Keratinocyte (primary cell): ENCODE results near the gene TSFM. TPM values are rescaled to one million over a fixed set of nuclear protein-coding genes. Genes with fewer than 3 reads are reported as not detected.

Source experiments
- DNase-seq: peaks from one replicate; pipeline ENCODE4 v3.0.0-alpha.2; 2011; ENCODE audit warnings: low read depth, missing footprints, low spot score
- FAIRE-seq: peaks from 2 replicates; lab custom pipeline; 2011; peaks lifted over from hg19 to GRCh38; lab: Jason Lieb, UNC
- H2AFZ ChIP-seq: 2 replicates; pipeline ENCODE4 v1.6.0; 2012; ENCODE audit warnings: low read length, control low read depth, inconsistent platforms; ENCODE audit not compliant: control insufficient read depth
- H3K27ac ChIP-seq: 2 replicates; pipeline ENCODE4 v1.5.1; 2011; ENCODE audit warnings: low read length; ENCODE audit not compliant: control insufficient read depth, insufficient read depth
- H3K27me3 ChIP-seq: 3 replicates; pipeline ENCODE4 v1.6.0; 2011; ENCODE audit warnings: low read length; ENCODE audit not compliant: control insufficient read depth, insufficient read depth; ENCODE audit errors: extremely low read depth
- H3K36me3 ChIP-seq, 2 experiments: 2 replicates in 1 of 2; 3 replicates in 1 of 2; pipeline ENCODE4 v1.5.1; 2011; ENCODE audit warnings: low read length in 2 of 2, mild to moderate bottlenecking in 1 of 2; ENCODE audit not compliant: control insufficient read depth in 2 of 2, insufficient read depth in 2 of 2; ENCODE audit errors: extremely low read depth in 1 of 2
- H3K4me1 ChIP-seq: 3 replicates; pipeline ENCODE4 v1.5.1; 2011; ENCODE audit warnings: low read length; ENCODE audit not compliant: control insufficient read depth, insufficient read depth; ENCODE audit errors: extremely low read depth
- H3K4me2 ChIP-seq: 3 replicates; pipeline ENCODE4 v1.6.0; 2011; ENCODE audit warnings: low read depth, low read length; ENCODE audit not compliant: control insufficient read depth, insufficient read depth; ENCODE audit errors: extremely low read depth
- H3K4me3 ChIP-seq, 3 experiments: fragments of 200-600 bp in 1 of 3; sonication (generic) in 1 of 3; 2 replicates in 2 of 3; 3 replicates in 1 of 3; pipeline ENCODE4 v1.5.1; 2011 to 2016; ENCODE audit warnings: low read length in 3 of 3, mild to moderate bottlenecking in 3 of 3, control low read depth in 2 of 3, inconsistent platforms in 1 of 3, low read depth in 1 of 3, mixed read lengths in 1 of 3, mixed run types in 1 of 3, moderate library complexity in 1 of 3; ENCODE audit not compliant: control insufficient read depth in 2 of 3, insufficient read depth in 2 of 3; ENCODE audit errors: extremely low read depth in 1 of 3
- H3K79me2 ChIP-seq: 2 replicates; pipeline ENCODE4 v1.6.0; 2012; ENCODE audit warnings: low read length; ENCODE audit not compliant: control insufficient read depth, insufficient read depth
- H3K9ac ChIP-seq: 3 replicates; pipeline ENCODE4 v1.6.0; 2011; ENCODE audit warnings: low read length; ENCODE audit not compliant: control insufficient read depth, insufficient read depth; ENCODE audit errors: extremely low read depth
- H3K9me1 ChIP-seq: 3 replicates; pipeline ENCODE4 v1.6.0; 2011; ENCODE audit warnings: low read length; ENCODE audit not compliant: control insufficient read depth, insufficient read depth; ENCODE audit errors: extremely low read depth
- H3K9me3 ChIP-seq: 2 replicates; pipeline ENCODE4 v1.5.1; 2012; ENCODE audit warnings: low read depth, low read length; ENCODE audit not compliant: control insufficient read depth
- H4K20me1 ChIP-seq: 3 replicates; pipeline ENCODE4 v1.6.0; 2011; ENCODE audit warnings: low read length; ENCODE audit not compliant: control insufficient read depth, insufficient read depth; ENCODE audit errors: extremely low read depth
- EZH2 ChIP-seq: IDR thresholded peaks from one replicate; pipeline ENCODE4 v1.6.1; 2012; ENCODE audit warnings: inconsistent platforms, mild to moderate bottlenecking, low read length, moderate library complexity
- dilution Hi-C: fragments of 300-500 bp; cut with MboI; formaldehyde crosslinking; loops from one replicate; pipeline ENCODE4 v1.7.0; 2020; ENCODE audit warnings: low sequenced_read_pairs; ENCODE audit not compliant: extremely low pct_ligation_motif_present
- polyA plus RNA-seq, 5 experiments: library from polyadenylated mRNA; depleted of rRNA in 3 of 5; stranded (reverse) in 3 of 5; stranded (forward) in 1 of 5; unstranded in 1 of 5; fragments of >200 nt; gene quantifications; 1 replicate in 1 of 5; 2 replicates in 3 of 5; 3 replicates in 1 of 5; pipeline versions ENCODE4 v1.2.1 to v1.2.3, GENCODE V29; 2011 to 2012; ENCODE audit warnings: missing spikeins in 2 of 5, low read depth in 1 of 5, low replicate concordance in 1 of 5
- TF ChIP-seq, protein P1 (sequence below), 3 experiments: IDR thresholded peaks in 1 of 3; conservative IDR thresholded peaks in 1 of 3; optimal IDR thresholded peaks in 1 of 3; 2 replicates in 2 of 3; 3 replicates in 1 of 3; pipeline versions ENCODE3 to v1.5.1; 2011; ENCODE audit warnings: low read length in 3 of 3, mild to moderate bottlenecking in 3 of 3, moderate library complexity in 2 of 3, control low read depth in 1 of 3, inconsistent platforms in 1 of 3; ENCODE audit not compliant: insufficient read depth in 2 of 3; ENCODE audit errors: extremely low read depth in 1 of 3

TSFM gene
- polyA plus RNA-seq, 1 donor (not counting 4 experiments of a cell fraction or from before 2014, with no cell fraction given), result 30.5 TPM

DNA sequence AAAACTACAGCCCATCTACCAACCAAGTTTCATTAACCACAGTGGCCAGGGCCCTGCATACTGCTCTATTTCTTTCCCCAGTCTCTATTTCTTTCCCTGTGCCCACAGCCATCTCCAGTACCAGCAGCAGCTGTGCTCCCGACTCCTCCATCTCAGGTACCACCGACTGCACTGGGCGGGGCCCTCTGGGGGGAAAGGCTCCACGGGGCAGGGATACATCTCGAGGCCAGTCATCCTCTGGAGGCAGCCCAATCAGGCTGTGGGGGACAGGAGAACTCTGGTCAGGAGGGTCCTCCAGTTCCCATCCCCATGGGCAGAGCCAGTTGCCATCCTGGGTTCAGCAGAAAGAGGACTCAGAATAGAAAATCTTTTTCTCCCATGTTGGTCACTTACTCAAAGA lies 33.5 kb upstream of the TSFM start:
- dilution Hi-C loops, result loop anchor here (25.0 kb wide), 1 partner anchor 162 kb away; the partner anchor contains the start of gene PIP4K2C
- no peak overlapping the region for H2AFZ ChIP-seq

DNA sequence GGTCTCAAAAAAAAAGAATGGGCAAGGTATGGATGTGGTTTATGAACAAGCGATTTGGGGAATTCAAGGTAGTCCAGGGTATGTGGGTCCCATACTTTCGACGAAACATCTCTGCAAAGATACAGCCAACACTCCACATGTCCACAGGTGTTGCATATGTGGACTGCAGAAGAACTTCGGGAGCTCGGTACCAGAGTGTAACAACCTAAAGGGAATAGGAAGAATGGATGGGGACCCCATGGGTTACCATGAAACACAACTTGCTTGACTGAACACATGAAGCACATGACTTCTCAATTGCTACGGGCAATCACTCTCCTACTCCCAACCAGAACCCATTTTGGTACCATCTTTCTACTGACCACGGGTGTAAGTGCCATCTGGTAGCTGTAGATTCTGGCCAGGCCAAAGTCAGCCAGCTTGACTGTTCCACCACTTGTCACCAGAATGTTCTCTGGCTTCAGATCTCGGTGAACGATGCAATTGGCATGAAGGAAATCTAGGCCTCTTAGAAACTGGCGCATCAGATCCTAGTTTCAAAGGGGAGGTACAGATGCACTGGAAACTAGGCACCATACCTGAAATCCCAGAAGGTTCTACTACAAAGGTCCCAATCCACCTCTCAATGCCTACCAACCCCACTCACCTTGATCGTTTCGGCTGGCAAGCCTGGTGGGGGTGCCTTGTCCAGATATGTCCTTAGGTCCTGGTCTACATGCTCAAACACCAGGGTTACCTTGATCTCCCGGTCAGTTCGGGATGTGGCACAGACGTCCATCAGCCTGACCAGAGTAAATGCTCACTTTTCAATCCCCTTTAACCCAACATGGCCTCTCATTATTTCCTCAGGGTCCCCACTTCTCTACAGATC lies 31.8 kb upstream of the TSFM start:
- Histone ChIP-seq H3K27me3 (no peaks in the 10 kb centered on the region), H3K9me1 (no peaks in the 10 kb centered on the region), H3K4me3 (peak overlapping the region; percentile 61 to 90 (median 89)), H3K9me3 (no peaks in the 10 kb centered on the region), H3K79me2 (peaks cover 24% of the 10 kb centered on the region), H4K20me1 (no peaks in the 10 kb centered on the region), H3K36me3 (peaks cover 11 to 26% of the 10 kb centered on the region in 2 experiments), H3K4me2 (peak overlapping the region; percentile 99), H3K27ac (peak overlapping the region; percentile 90), H3K4me1 (peaks cover 33% of the 10 kb centered on the region), H2AFZ (no peak overlapping the region), H3K9ac (peak overlapping the region; percentile 94)
- no peak for DNase-seq
- dilution Hi-C loops, result no loop called here
- FAIRE-seq, result no peak
- TF ChIP-seq EZH2, result no peak
- TF ChIP-seq, protein P1, sequence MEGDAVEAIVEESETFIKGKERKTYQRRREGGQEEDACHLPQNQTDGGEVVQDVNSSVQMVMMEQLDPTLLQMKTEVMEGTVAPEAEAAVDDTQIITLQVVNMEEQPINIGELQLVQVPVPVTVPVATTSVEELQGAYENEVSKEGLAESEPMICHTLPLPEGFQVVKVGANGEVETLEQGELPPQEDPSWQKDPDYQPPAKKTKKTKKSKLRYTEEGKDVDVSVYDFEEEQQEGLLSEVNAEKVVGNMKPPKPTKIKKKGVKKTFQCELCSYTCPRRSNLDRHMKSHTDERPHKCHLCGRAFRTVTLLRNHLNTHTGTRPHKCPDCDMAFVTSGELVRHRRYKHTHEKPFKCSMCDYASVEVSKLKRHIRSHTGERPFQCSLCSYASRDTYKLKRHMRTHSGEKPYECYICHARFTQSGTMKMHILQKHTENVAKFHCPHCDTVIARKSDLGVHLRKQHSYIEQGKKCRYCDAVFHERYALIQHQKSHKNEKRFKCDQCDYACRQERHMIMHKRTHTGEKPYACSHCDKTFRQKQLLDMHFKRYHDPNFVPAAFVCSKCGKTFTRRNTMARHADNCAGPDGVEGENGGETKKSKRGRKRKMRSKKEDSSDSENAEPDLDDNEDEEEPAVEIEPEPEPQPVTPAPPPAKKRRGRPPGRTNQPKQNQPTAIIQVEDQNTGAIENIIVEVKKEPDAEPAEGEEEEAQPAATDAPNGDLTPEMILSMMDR (optimal IDR thresholded peaks at IDR 0.05 in 1 of 3, IDR thresholded peaks at IDR 0.05 in 1 of 3, conservative IDR thresholded peaks at IDR 0.05 in 1 of 3; ENCODE audit: extremely low read depth in 1 of 3, insufficient read depth in 2 of 3, low read length in 3 of 3), result no peak

More for the DNA sequence above, 33.5 kb upstream of the TSFM start:
- Histone ChIP-seq H3K9me1 (no peaks in the 10 kb centered on the region), H3K4me1 (peaks cover 34% of the 10 kb centered on the region), H3K79me2 (peaks cover 32% of the 10 kb centered on the region), H3K27ac (no peak overlapping the region), H3K36me3 (peaks cover 11 to 26% of the 10 kb centered on the region in 2 experiments), H3K27me3 (no peaks in the 10 kb centered on the region), H4K20me1 (no peaks in the 10 kb centered on the region), H3K4me3 (no peak overlapping the region), H3K9ac (no peak overlapping the region), H3K4me2 (no peak overlapping the region), H3K9me3 (no peaks in the 10 kb centered on the region)
- no peak for FAIRE-seq
- TF ChIP-seq EZH2, result no peak
- TF ChIP-seq, protein P1 (optimal IDR thresholded peaks at IDR 0.05 in 1 of 3, IDR thresholded peaks at IDR 0.05 in 1 of 3, conservative IDR thresholded peaks at IDR 0.05 in 1 of 3; ENCODE audit: extremely low read depth in 1 of 3, insufficient read depth in 2 of 3, low read length in 3 of 3), result no peak
- DNase-seq, result no peak
